ENCODE measurements around the gene CACNA1I. TPM values are rescaled to one million over a fixed set of nuclear protein-coding genes. Genes with fewer than 3 reads are reported as not detected.

The CACNA1I gene
- total and polyA plus RNA-seq, 9 donors, result 0.02 to 0.23 (median 0.09) TPM; not detected in 1

DNA sequence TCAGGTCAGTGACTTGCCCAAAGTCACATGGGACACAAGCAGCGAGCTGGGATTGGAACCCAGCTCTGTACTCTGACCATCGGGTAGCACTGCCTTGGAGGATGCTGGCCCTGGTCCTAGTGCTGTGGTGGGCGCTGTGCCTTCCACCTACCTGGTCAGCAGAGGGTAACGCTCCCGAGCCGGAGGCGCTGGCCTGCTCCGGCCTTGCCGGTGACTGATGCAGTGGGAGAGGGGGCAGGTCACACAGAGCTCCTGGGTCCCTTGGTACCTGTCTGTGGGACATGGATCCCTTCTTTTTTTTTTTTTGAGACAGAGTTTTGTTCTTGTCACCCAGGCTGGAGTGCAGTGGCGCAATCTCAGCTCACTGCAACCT is 43.0 kb downstream of the CACNA1I start:
- no peaks in the 10 kb centered on the region for H3K9me3 ChIP-seq
- no peak overlapping the region for H3K27ac ChIP-seq
- H3K4me1 ChIP-seq (ENCODE audit: insufficient read depth), result no peaks in the 10 kb centered on the region
- 94 to 98% (median 95%) methylated on average over 10 of the region's 10 CpGs for WGBS, 3 donors
- no peaks in the 10 kb centered on the region for H3K36me3 ChIP-seq
- H3K27me3 ChIP-seq, result no peaks in the 10 kb centered on the region
- intact Hi-C loops (cut with DNase I), result no loop called here
- DNase-seq, result no peak
- H3K4me3 ChIP-seq, result no peak overlapping the region
- TF ChIP-seq, protein P1, sequence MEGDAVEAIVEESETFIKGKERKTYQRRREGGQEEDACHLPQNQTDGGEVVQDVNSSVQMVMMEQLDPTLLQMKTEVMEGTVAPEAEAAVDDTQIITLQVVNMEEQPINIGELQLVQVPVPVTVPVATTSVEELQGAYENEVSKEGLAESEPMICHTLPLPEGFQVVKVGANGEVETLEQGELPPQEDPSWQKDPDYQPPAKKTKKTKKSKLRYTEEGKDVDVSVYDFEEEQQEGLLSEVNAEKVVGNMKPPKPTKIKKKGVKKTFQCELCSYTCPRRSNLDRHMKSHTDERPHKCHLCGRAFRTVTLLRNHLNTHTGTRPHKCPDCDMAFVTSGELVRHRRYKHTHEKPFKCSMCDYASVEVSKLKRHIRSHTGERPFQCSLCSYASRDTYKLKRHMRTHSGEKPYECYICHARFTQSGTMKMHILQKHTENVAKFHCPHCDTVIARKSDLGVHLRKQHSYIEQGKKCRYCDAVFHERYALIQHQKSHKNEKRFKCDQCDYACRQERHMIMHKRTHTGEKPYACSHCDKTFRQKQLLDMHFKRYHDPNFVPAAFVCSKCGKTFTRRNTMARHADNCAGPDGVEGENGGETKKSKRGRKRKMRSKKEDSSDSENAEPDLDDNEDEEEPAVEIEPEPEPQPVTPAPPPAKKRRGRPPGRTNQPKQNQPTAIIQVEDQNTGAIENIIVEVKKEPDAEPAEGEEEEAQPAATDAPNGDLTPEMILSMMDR (IDR thresholded peaks at IDR 0.05), result no peak
- TF ChIP-seq POLR2A (IDR thresholded peaks at IDR 0.05) (no peak), EP300 (IDR thresholded peaks at IDR 0.05) (no peak)

DNA sequence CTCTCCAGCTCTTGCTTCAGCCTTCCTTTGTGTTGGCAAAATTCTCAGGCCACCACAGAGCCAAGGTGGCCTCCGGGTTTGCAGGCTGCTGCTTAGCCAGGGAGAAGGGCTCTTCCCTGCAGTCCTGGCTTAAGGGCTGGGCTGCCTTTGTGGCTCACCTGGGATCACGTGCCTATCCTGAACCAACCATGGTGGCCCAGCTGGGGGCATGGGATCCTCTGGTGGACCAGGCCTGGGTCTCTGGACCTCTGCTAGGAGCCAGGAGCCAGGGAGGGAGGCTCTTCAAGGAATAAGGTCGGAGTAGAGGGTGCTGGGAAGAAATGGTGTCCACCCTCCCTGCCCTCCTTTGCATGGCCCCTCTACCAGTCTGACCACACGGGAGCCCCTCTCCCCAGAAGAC is 43.9 kb downstream of the CACNA1I start:
- no peaks in the 10 kb centered on the region for H3K27me3 ChIP-seq

DNA sequence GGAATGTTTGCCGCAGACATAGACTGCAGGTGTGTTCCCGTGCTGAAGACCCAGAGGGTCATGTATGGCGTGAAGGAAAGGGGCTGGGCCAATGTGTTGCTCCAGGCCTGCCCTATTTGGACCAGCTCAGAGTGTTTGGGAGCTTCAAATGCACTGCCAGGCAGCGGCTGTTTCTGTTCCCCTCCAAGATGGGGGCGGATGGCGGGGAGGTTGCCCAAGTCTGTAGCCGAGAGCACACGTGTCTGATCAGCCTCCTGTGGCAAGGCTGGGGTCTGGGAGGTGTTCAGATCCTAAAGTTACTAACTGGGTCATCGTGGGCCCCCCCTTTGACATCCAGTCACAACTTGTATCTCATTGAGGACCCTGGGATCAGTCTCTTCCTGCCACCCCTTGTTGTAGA is 45.5 kb downstream of the CACNA1I start:
- DNase-seq, result no peak
- intact Hi-C loops (cut with DNase I), result no loop called here
- Histone ChIP-seq H3K4me3 (no peak overlapping the region), H3K9me3 (no peaks in the 10 kb centered on the region), H3K27ac (no peak overlapping the region), H3K4me1 (ENCODE audit: insufficient read depth) (no peaks in the 10 kb centered on the region), H3K36me3 (no peaks in the 10 kb centered on the region), H3K27me3 (no peaks in the 10 kb centered on the region)
- TF ChIP-seq, protein P1 (IDR thresholded peaks at IDR 0.05), result no peak
- TF ChIP-seq POLR2A (IDR thresholded peaks at IDR 0.05), result no peak
- TF ChIP-seq EP300 (IDR thresholded peaks at IDR 0.05), result no peak
- 76 to 83% (median 82%) methylated on average over 9 of the region's 9 CpGs for WGBS, 3 donors

More for the DNA sequence above, 43.9 kb downstream of the CACNA1I start:
- intact Hi-C loops (cut with DNase I), result no loop called here
- H3K4me1 ChIP-seq (ENCODE audit: insufficient read depth), result no peaks in the 10 kb centered on the region
- H3K36me3 ChIP-seq, result no peaks in the 10 kb centered on the region
- no peak overlapping the region for H3K27ac ChIP-seq
- no peak overlapping the region for H3K4me3 ChIP-seq
- TF ChIP-seq EP300 (IDR thresholded peaks at IDR 0.05) (no peak), POLR2A (IDR thresholded peaks at IDR 0.05) (no peak)
- TF ChIP-seq, protein P1 (IDR thresholded peaks at IDR 0.05), result no peak
- no peak for DNase-seq
- no peaks in the 10 kb centered on the region for H3K9me3 ChIP-seq
- 61 to 73% (median 66%) methylated on average over 4 of the region's 4 CpGs for WGBS, 3 donors

DNA sequence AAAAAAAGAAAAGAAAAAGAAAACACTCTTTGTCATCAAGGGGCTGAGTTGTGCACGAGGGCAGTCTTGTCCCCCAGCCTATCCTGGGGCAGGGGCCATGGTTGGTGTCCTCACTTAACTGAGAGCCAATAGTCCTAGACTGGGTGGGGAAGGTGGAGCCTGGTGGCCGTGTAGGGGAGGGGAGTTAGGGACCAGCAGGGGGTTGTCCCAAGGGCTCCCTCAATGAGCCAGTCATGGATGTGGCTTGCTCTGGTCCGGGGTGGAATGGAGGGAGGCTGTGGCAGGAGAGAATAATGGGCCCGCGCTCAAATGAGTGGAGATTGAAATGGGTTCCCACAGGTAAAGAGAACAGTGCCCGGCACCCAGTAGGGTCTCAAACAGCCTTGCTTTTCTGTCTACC is 46.2 kb downstream of the CACNA1I start:
- TF ChIP-seq, protein P1 (IDR thresholded peaks at IDR 0.05), result no peak
- Histone ChIP-seq H3K27me3 (no peaks in the 10 kb centered on the region), H3K36me3 (no peaks in the 10 kb centered on the region), H3K4me1 (ENCODE audit: insufficient read depth) (no peaks in the 10 kb centered on the region), H3K9me3 (no peaks in the 10 kb centered on the region), H3K27ac (no peak overlapping the region), H3K4me3 (no peak overlapping the region)
- WGBS, 3 donors, result 56 to 70% (median 65%) methylated on average over 6 of the region's 6 CpGs
- intact Hi-C loops (cut with DNase I), result no loop called here
- DNase-seq, result no peak

DNA sequence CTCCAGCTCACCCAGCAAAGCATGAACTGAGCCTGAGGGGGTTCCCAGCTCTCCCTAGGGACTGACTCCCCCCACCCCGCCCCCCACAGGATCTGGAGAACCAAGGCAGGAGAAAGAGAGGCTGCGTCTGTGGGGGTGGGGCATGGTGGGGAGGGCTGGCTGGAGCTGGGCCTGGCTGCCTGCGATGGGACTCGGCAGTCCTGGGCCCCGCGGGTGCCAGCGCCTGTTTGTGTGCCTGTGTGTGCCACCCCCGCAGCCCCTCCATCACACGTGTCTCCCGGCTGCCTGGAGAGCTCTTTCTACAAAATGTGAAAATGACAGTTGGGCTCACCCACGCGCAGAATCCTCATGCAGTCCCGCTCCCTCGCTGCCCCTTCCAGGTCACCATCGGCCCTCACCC is 46.8 kb downstream of the CACNA1I start:
- no peak overlapping the region for H3K27ac ChIP-seq
- TF ChIP-seq EP300 (IDR thresholded peaks at IDR 0.05) (no peak), POLR2A (IDR thresholded peaks at IDR 0.05) (no peak)
- no peak for DNase-seq
- no peaks in the 10 kb centered on the region for H3K9me3 ChIP-seq
- H3K4me3 ChIP-seq, result no peak overlapping the region
- H3K27me3 ChIP-seq, result no peaks in the 10 kb centered on the region
- no peaks in the 10 kb centered on the region for H3K36me3 ChIP-seq
- no peaks in the 10 kb centered on the region for H3K4me1 ChIP-seq (ENCODE audit: insufficient read depth)
- intact Hi-C loops (cut with DNase I), result no loop called here
- WGBS, 3 donors, result 4 to 5% (median 4%) methylated on average over 15 of the region's 15 CpGs
